Mesenchymal stem cell (in vitro differentiated cells and primary cell): ENCODE results near the gene MMAB.

ENCODE experiments used
- DNase-seq: peaks from one replicate; pipeline ENCODE4 v3.0.0-alpha.2; 2013
- H2AFZ ChIP-seq: one replicate; pipeline ENCODE4 v1.6.1; 2013; ENCODE audit warnings: low read depth, mild to moderate bottlenecking, control low read depth, inconsistent platforms, low read length, moderate library complexity
- H2AK5ac ChIP-seq: 2 replicates; pipeline ENCODE4 v1.6.1; 2013; ENCODE audit warnings: low read length, moderate library complexity, mild to moderate bottlenecking, inconsistent platforms; ENCODE audit not compliant: severe bottlenecking
- H2BK120ac ChIP-seq: one replicate; pipeline ENCODE4 v1.6.1; 2013; ENCODE audit warnings: low read depth, mild to moderate bottlenecking, inconsistent platforms, low read length, moderate library complexity
- H2BK12ac ChIP-seq, 2 experiments: one replicate each; pipeline ENCODE4 v1.6.1; 2013; ENCODE audit warnings: inconsistent platforms in 2 of 2, low read length in 2 of 2, mild to moderate bottlenecking in 2 of 2, moderate library complexity in 2 of 2, control low read depth in 1 of 2
- H2BK15ac ChIP-seq: one replicate; pipeline ENCODE4 v1.6.1; 2013; ENCODE audit warnings: mild to moderate bottlenecking, low read depth, inconsistent platforms; ENCODE audit not compliant: poor library complexity, severe bottlenecking
- H2BK5ac ChIP-seq: 2 replicates; pipeline ENCODE4 v1.6.1; 2013; ENCODE audit warnings: low read depth, mild to moderate bottlenecking, low read length, control low read depth, inconsistent platforms; ENCODE audit not compliant: poor library complexity, severe bottlenecking
- H3K14ac ChIP-seq, 2 experiments: one replicate each; pipeline ENCODE4 v1.6.1; 2013; ENCODE audit warnings: inconsistent platforms in 2 of 2, low read length in 2 of 2, control low read depth in 1 of 2, mild to moderate bottlenecking in 1 of 2, moderate library complexity in 1 of 2
- H3K18ac ChIP-seq, 2 experiments: one replicate each; pipeline ENCODE4 v1.6.1; 2013; ENCODE audit warnings: inconsistent platforms in 2 of 2, low read length in 2 of 2, control low read depth in 1 of 2, low read depth in 1 of 2, mild to moderate bottlenecking in 1 of 2
- H3K23ac ChIP-seq, 2 experiments: one replicate each; pipeline ENCODE4 v1.6.1; 2013; ENCODE audit warnings: inconsistent platforms in 2 of 2, low read length in 2 of 2, mild to moderate bottlenecking in 2 of 2, moderate library complexity in 2 of 2, control low read depth in 1 of 2
- H3K27ac ChIP-seq: 2 replicates; pipeline ENCODE4 v1.5.1; 2013; ENCODE audit warnings: mild to moderate bottlenecking, moderate library complexity, low read length, control low read depth, inconsistent platforms; ENCODE audit not compliant: poor library complexity, severe bottlenecking
- H3K27me3 ChIP-seq, 2 experiments: 2 replicates each; pipeline versions ENCODE4 v1.6.1 to v1.7.0; 2013; ENCODE audit warnings: low read length in 2 of 2, mild to moderate bottlenecking in 2 of 2, moderate library complexity in 2 of 2, control low read depth in 1 of 2, inconsistent platforms in 1 of 2; ENCODE audit not compliant: control insufficient read depth in 1 of 2, insufficient read depth in 1 of 2
- H3K36me3 ChIP-seq, 2 experiments: 2 replicates each; pipeline versions ENCODE4 v1.6.1 to v1.7.0; 2013; ENCODE audit warnings: low read length in 2 of 2, control low read depth in 1 of 2, inconsistent platforms in 1 of 2, low read depth in 1 of 2, mild to moderate bottlenecking in 1 of 2; ENCODE audit not compliant: insufficient read depth in 2 of 2, control insufficient read depth in 1 of 2
- H3K4ac ChIP-seq, 2 experiments: one replicate each; pipeline ENCODE4 v1.6.1; 2013; ENCODE audit warnings: inconsistent platforms in 2 of 2, low read length in 2 of 2, mild to moderate bottlenecking in 2 of 2, moderate library complexity in 2 of 2, control low read depth in 1 of 2, low read depth in 1 of 2
- H3K4me1 ChIP-seq: 2 replicates; pipeline ENCODE4 v1.6.1; 2013; ENCODE audit warnings: low read depth, low read length, control low read depth; ENCODE audit not compliant: control insufficient read depth, insufficient read depth
- H3K4me2 ChIP-seq: 2 replicates; pipeline ENCODE4 v1.6.1; 2013; ENCODE audit warnings: low read length, mild to moderate bottlenecking, inconsistent platforms; ENCODE audit not compliant: poor library complexity, severe bottlenecking
- H3K4me3 ChIP-seq, 2 experiments: 2 replicates each; pipeline versions ENCODE4 v1.5.1 to v1.7.0; 2013; ENCODE audit warnings: low read length in 2 of 2, mild to moderate bottlenecking in 2 of 2, control low read depth in 1 of 2, low read depth in 1 of 2; ENCODE audit not compliant: insufficient read depth in 1 of 2
- H3K79me1 ChIP-seq: replicated peaks from 2 replicates; pipeline ENCODE4 v1.6.1; 2013; ENCODE audit warnings: mild to moderate bottlenecking, control low read depth, low read length, inconsistent platforms; ENCODE audit not compliant: poor library complexity, severe bottlenecking
- H3K9ac ChIP-seq: 2 replicates; pipeline ENCODE4 v1.7.0; 2013; ENCODE audit warnings: mild to moderate bottlenecking, low read length, moderate library complexity
- H3K9me3 ChIP-seq: 2 replicates; pipeline ENCODE4 v1.7.0; 2013; ENCODE audit warnings: mild to moderate bottlenecking, low read length; ENCODE audit not compliant: control insufficient read depth
- H4K8ac ChIP-seq: one replicate; pipeline ENCODE4 v1.6.1; 2013; ENCODE audit warnings: inconsistent platforms, mild to moderate bottlenecking, low read length, moderate library complexity
- H4K91ac ChIP-seq: one replicate; pipeline ENCODE4 v1.6.1; 2013; ENCODE audit warnings: mild to moderate bottlenecking, low read length, inconsistent platforms
- WGBS: methylation state at CpG from one replicate; pipeline ENCODE4 v1.1.7; 2013; ENCODE audit warnings: mixed read lengths; 5-methylcytosine and 5-hydroxymethylcytosine counted together

MMAB gene

GRCh38 chr12:109592195-109592904 is 19.0 kb upstream of the MMAB start:
- Histone ChIP-seq H3K9me3 (no peaks in the 10 kb centered on the region), H3K27me3 (no peaks in the 10 kb centered on the region), H4K91ac (peak overlapping the region; percentile 43), H3K27ac (no peak overlapping the region), H2BK5ac (no peak overlapping the region), H3K4me1 (peaks cover 2% of the 10 kb centered on the region), H2AFZ (no peak overlapping the region), H3K23ac (no peak overlapping the region), H4K8ac (no peak overlapping the region), H2BK12ac (no peak overlapping the region), H3K14ac (no peak overlapping the region), H3K9ac (no peak overlapping the region), H2BK120ac (no peak overlapping the region), H3K4me2 (no peak overlapping the region), H3K36me3 (peaks cover 48 to 68% of the 10 kb centered on the region in 2 experiments), H2BK15ac (no peak overlapping the region), H2AK5ac (no peak overlapping the region), H3K4me3 (no peak overlapping the region), H3K79me1 (no peaks in the 10 kb centered on the region), H3K18ac (no peak overlapping the region), H3K4ac (no peak overlapping the region)
- DNase-seq, result no peak
- 94% methylated on average over 16 of the region's 19 CpGs for WGBS

GRCh38 chr12:109591041-109591440 is 17.7 kb upstream of the MMAB start:
- 95% methylated on average over 10 of the region's 10 CpGs for WGBS
- no peak overlapping the region for H2AFZ ChIP-seq
- H3K36me3 ChIP-seq, result peaks cover 58 to 69% of the 10 kb centered on the region in 2 experiments

GRCh38 chr12:109590566-109590965 is 17.3 kb upstream of the MMAB start:
- Histone ChIP-seq H3K36me3 (peaks cover 58 to 69% of the 10 kb centered on the region in 2 experiments), H3K4me2 (no peak overlapping the region), H2BK120ac (no peak overlapping the region), H4K8ac (no peak overlapping the region), H3K4me1 (peaks cover 4% of the 10 kb centered on the region), H2BK15ac (no peak overlapping the region), H3K27me3 (no peaks in the 10 kb centered on the region), H3K79me1 (no peaks in the 10 kb centered on the region), H3K27ac (no peak overlapping the region), H2BK12ac (no peak overlapping the region), H3K4me3 (no peak overlapping the region), H3K9ac (no peak overlapping the region), H3K14ac (no peak overlapping the region), H4K91ac (no peak overlapping the region), H3K23ac (no peak overlapping the region), H2AFZ (no peak overlapping the region), H3K18ac (no peak overlapping the region), H3K9me3 (no peaks in the 10 kb centered on the region), H2AK5ac (no peak overlapping the region), H2BK5ac (no peak overlapping the region), H3K4ac (no peak overlapping the region)
- DNase-seq, result no peak
- WGBS, result 99% methylated on average over 8 of the region's 8 CpGs

More at GRCh38 chr12:109591041-109591440, 17.7 kb upstream of the MMAB start:
- no peak overlapping the region for H2BK15ac ChIP-seq
- peaks cover 4% of the 10 kb centered on the region for H3K4me1 ChIP-seq
- H4K8ac ChIP-seq, result no peak overlapping the region
- no peak overlapping the region for H3K4ac ChIP-seq
- no peak overlapping the region for H3K9ac ChIP-seq
- no peaks in the 10 kb centered on the region for H3K27me3 ChIP-seq
- DNase-seq, result no peak
- no peaks in the 10 kb centered on the region for H3K9me3 ChIP-seq
- H2BK5ac ChIP-seq, result no peak overlapping the region
- no peak overlapping the region for H3K18ac ChIP-seq
- no peak overlapping the region for H3K4me2 ChIP-seq
- no peak overlapping the region for H4K91ac ChIP-seq
- H3K27ac ChIP-seq, result no peak overlapping the region
- H3K23ac ChIP-seq, result no peak overlapping the region
- H3K79me1 ChIP-seq, result no peaks in the 10 kb centered on the region
- no peak overlapping the region for H3K14ac ChIP-seq
- H2AK5ac ChIP-seq, result no peak overlapping the region
- no peak overlapping the region for H2BK120ac ChIP-seq
- no peak overlapping the region for H2BK12ac ChIP-seq
- no peak overlapping the region for H3K4me3 ChIP-seq

- Histone ChIP-seq H3K79me1 (no peaks in the 10 kb centered on the region), H3K27ac (no peak overlapping the region), H3K4ac (no peak overlapping the region), H3K36me3 (peaks cover 51 to 64% of the 10 kb centered on the region in 2 experiments), H3K18ac (no peak overlapping the region), H3K23ac (no peak overlapping the region), H2BK5ac (no peak overlapping the region), H3K4me1 (peaks cover 4% of the 10 kb centered on the region), H3K9ac (no peak overlapping the region), H2BK120ac (no peak overlapping the region), H4K8ac (no peak overlapping the region), H2AFZ (no peak overlapping the region), H3K14ac (no peak overlapping the region), H4K91ac (no peak overlapping the region), H3K27me3 (no peaks in the 10 kb centered on the region), H2BK15ac (no peak overlapping the region), H3K4me3 (no peak overlapping the region), H2AK5ac (no peak overlapping the region), H2BK12ac (no peak overlapping the region), H3K4me2 (no peak overlapping the region), H3K9me3 (no peaks in the 10 kb centered on the region)
- DNase-seq, result no peak
- 97% methylated on average over 16 of the region's 16 CpGs for WGBS
These were observed 16.5 kb upstream of the MMAB start for GRCh38 chr12:109589691-109590245.
